Peyer's patch (tissue), 4 donors: ENCODE data around the gene DDX49.

Experiments
- CTCF ChIP-seq, 6 experiments: fragments of 450-650 bp in 4 of 6; fragments of 200-600 bp in 2 of 6; sonication (generic) in 1 of 6; IDR thresholded peaks; one replicate each; pipeline ENCODE4 v1.5.1; 2017 to 2019; ENCODE audit warnings: antibody characterized with exemption in 6 of 6, mild to moderate bottlenecking in 3 of 6, moderate library complexity in 1 of 6
- POLR2A ChIP-seq, 2 donors: fragments of 450-650 bp; IDR thresholded peaks; one replicate each; pipeline ENCODE4 v1.5.1; 2017; ENCODE audit warnings: antibody characterized with exemption in 2 of 2, mild to moderate bottlenecking in 2 of 2, moderate library complexity in 2 of 2

- TF ChIP-seq CTCF (IDR thresholded peaks at IDR 0.05) = no peak
- TF ChIP-seq POLR2A (IDR thresholded peaks at IDR 0.05) = no peak
These were observed 23.1 kb upstream of the DDX49 start for GRCh38 chr19:18896421-18896841.
